ENCODE data around the gene FAT1.
A peak's percentile ranks its signal among the peaks of the same experiment; 100 is the strongest.

FAT1 gene

GRCh38 chr4:186722796-186723291 lies 812 bp downstream of the FAT1 start:
- peaks cover 4% of the 10 kb centered on the region; the same call in 1 of the 2 replicates for H3K4me1 ChIP-seq (ENCODE audit: insufficient read depth, low read length)
- peaks cover 6% of the 10 kb centered on the region; the same call in 1 of the 2 replicates for H3K9me3 ChIP-seq (ENCODE audit: control insufficient read depth, insufficient read depth, low read length)
- peak overlapping the region; percentile 86 for H3K9ac ChIP-seq (ENCODE audit: low read depth, low read length)
- no peaks in the 10 kb centered on the region for H3K36me3 ChIP-seq (ENCODE audit: insufficient read depth, low read length)

GRCh38 chr4:186719925-186720694 lies 3.5 kb downstream of the FAT1 start:
- no peaks in the 10 kb centered on the region; the same call in 1 of the 2 replicates for H3K36me3 ChIP-seq (ENCODE audit: insufficient read depth, low read length)
- H3K4me1 ChIP-seq (ENCODE audit: insufficient read depth, low read length), result peaks cover 8% of the 10 kb centered on the region; the same call in 1 of the 2 replicates
- no peak overlapping the region for H3K9ac ChIP-seq (ENCODE audit: low read depth, low read length)
- peaks cover 6% of the 10 kb centered on the region; the same call in 1 of the 2 replicates for H3K9me3 ChIP-seq (ENCODE audit: control insufficient read depth, insufficient read depth, low read length)

GRCh38 chr4:186717556-186717955 lies 6.1 kb downstream of the FAT1 start:
- Histone ChIP-seq H3K36me3 (ENCODE audit: insufficient read depth, low read length) (no peaks in the 10 kb centered on the region; the same call in 1 of the 2 replicates), H3K4me1 (ENCODE audit: insufficient read depth, low read length) (peaks cover 17% of the 10 kb centered on the region; the same call in 1 of the 2 replicates), H3K9me3 (ENCODE audit: control insufficient read depth, insufficient read depth, low read length) (peaks cover 6% of the 10 kb centered on the region; the same call in 1 of the 2 replicates), H3K9ac (ENCODE audit: low read depth, low read length) (no peak overlapping the region)

GRCh38 chr4:186715077-186715476 lies 8.6 kb downstream of the FAT1 start:
- H3K9me3 ChIP-seq (ENCODE audit: control insufficient read depth, insufficient read depth, low read length), result peaks cover 6% of the 10 kb centered on the region; the same call in 1 of the 2 replicates
- no peaks in the 10 kb centered on the region; the same call in 1 of the 2 replicates for H3K36me3 ChIP-seq (ENCODE audit: insufficient read depth, low read length)
- H3K4me1 ChIP-seq (ENCODE audit: insufficient read depth, low read length), result peaks cover 17% of the 10 kb centered on the region; the same call in 1 of the 2 replicates
- no peak overlapping the region for H3K9ac ChIP-seq (ENCODE audit: low read depth, low read length)

GRCh38 chr4:186714006-186714675 lies 9.5 kb downstream of the FAT1 start:
- Histone ChIP-seq H3K9me3 (ENCODE audit: control insufficient read depth, insufficient read depth, low read length) (no peaks in the 10 kb centered on the region; the same call in 1 of the 2 replicates), H3K36me3 (ENCODE audit: insufficient read depth, low read length) (no peaks in the 10 kb centered on the region; the same call in 1 of the 2 replicates), H3K9ac (ENCODE audit: low read depth, low read length) (no peak overlapping the region), H3K4me1 (ENCODE audit: insufficient read depth, low read length) (peaks cover 17% of the 10 kb centered on the region; the same call in 1 of the 2 replicates)

- peaks cover 10% of the 10 kb centered on the region for H3K36me3 ChIP-seq (ENCODE audit: insufficient read depth, low read length)
- H3K9me3 ChIP-seq (ENCODE audit: control insufficient read depth, insufficient read depth, low read length), result no peaks in the 10 kb centered on the region
- peaks cover 17% of the 10 kb centered on the region; the same call in 1 of the 2 replicates for H3K4me1 ChIP-seq (ENCODE audit: insufficient read depth, low read length)
- H3K9ac ChIP-seq (ENCODE audit: low read depth, low read length), result no peak overlapping the region
These were observed 11.0 kb downstream of the FAT1 start for GRCh38 chr4:186712690-186713089.

GRCh38 chr4:186710521-186711119 lies 13.0 kb downstream of the FAT1 start:
- no peaks in the 10 kb centered on the region for H3K9me3 ChIP-seq (ENCODE audit: control insufficient read depth, insufficient read depth, low read length)
- H3K36me3 ChIP-seq (ENCODE audit: insufficient read depth, low read length), result peaks cover 20% of the 10 kb centered on the region
- no peak overlapping the region for H3K9ac ChIP-seq (ENCODE audit: low read depth, low read length)
- peaks cover 12% of the 10 kb centered on the region; the same call in 1 of the 2 replicates for H3K4me1 ChIP-seq (ENCODE audit: insufficient read depth, low read length)

- H3K9me3 ChIP-seq (ENCODE audit: control insufficient read depth, insufficient read depth, low read length), result no peaks in the 10 kb centered on the region
- H3K9ac ChIP-seq (ENCODE audit: low read depth, low read length), result no peak overlapping the region
- H3K4me1 ChIP-seq (ENCODE audit: insufficient read depth, low read length), result peaks cover 9% of the 10 kb centered on the region; the same call in 1 of the 2 replicates
- peaks cover 25% of the 10 kb centered on the region for H3K36me3 ChIP-seq (ENCODE audit: insufficient read depth, low read length)
These were observed 14.1 kb downstream of the FAT1 start for GRCh38 chr4:186709517-186709916.

GRCh38 chr4:186708554-186708953 lies 15.1 kb downstream of the FAT1 start:
- no peaks in the 10 kb centered on the region for H3K9me3 ChIP-seq (ENCODE audit: control insufficient read depth, insufficient read depth, low read length)
- H3K4me1 ChIP-seq (ENCODE audit: insufficient read depth, low read length), result peaks cover 9% of the 10 kb centered on the region; the same call in 1 of the 2 replicates
- H3K36me3 ChIP-seq (ENCODE audit: insufficient read depth, low read length), result peaks cover 25% of the 10 kb centered on the region
- H3K9ac ChIP-seq (ENCODE audit: low read depth, low read length), result no peak overlapping the region

GRCh38 chr4:186707996-186708395 lies 15.7 kb downstream of the FAT1 start:
- H3K36me3 ChIP-seq (ENCODE audit: insufficient read depth, low read length), result peaks cover 25% of the 10 kb centered on the region
- no peaks in the 10 kb centered on the region for H3K9me3 ChIP-seq (ENCODE audit: control insufficient read depth, insufficient read depth, low read length)
- peaks cover 5% of the 10 kb centered on the region for H3K4me1 ChIP-seq (ENCODE audit: insufficient read depth, low read length)
- no peak overlapping the region for H3K9ac ChIP-seq (ENCODE audit: low read depth, low read length)

- Histone ChIP-seq H3K4me1 (ENCODE audit: insufficient read depth, low read length) (peaks cover 5% of the 10 kb centered on the region; the same call in 1 of the 2 replicates), H3K9me3 (ENCODE audit: control insufficient read depth, insufficient read depth, low read length) (no peaks in the 10 kb centered on the region), H3K9ac (ENCODE audit: low read depth, low read length) (no peak overlapping the region), H3K36me3 (ENCODE audit: insufficient read depth, low read length) (peaks cover 25% of the 10 kb centered on the region)
These were observed 16.1 kb downstream of the FAT1 start for GRCh38 chr4:186707574-186707973.

GRCh38 chr4:186704057-186704456 lies 19.6 kb downstream of the FAT1 start:
- Histone ChIP-seq H3K9me3 (ENCODE audit: control insufficient read depth, insufficient read depth, low read length) (no peaks in the 10 kb centered on the region), H3K4me1 (ENCODE audit: insufficient read depth, low read length) (peaks cover 30% of the 10 kb centered on the region), H3K36me3 (ENCODE audit: insufficient read depth, low read length) (peaks cover 25% of the 10 kb centered on the region), H3K9ac (ENCODE audit: low read depth, low read length) (no peak overlapping the region)

- H3K9ac ChIP-seq (ENCODE audit: low read depth, low read length), result no peak overlapping the region
- H3K4me1 ChIP-seq (ENCODE audit: insufficient read depth, low read length), result peaks cover 30% of the 10 kb centered on the region
- no peaks in the 10 kb centered on the region for H3K9me3 ChIP-seq (ENCODE audit: control insufficient read depth, insufficient read depth, low read length)
- peaks cover 20% of the 10 kb centered on the region for H3K36me3 ChIP-seq (ENCODE audit: insufficient read depth, low read length)
These were observed 20.1 kb downstream of the FAT1 start for GRCh38 chr4:186703510-186703909.

- peaks cover 30% of the 10 kb centered on the region for H3K4me1 ChIP-seq (ENCODE audit: insufficient read depth, low read length)
- H3K36me3 ChIP-seq (ENCODE audit: insufficient read depth, low read length), result peaks cover 17% of the 10 kb centered on the region
- no peaks in the 10 kb centered on the region for H3K9me3 ChIP-seq (ENCODE audit: control insufficient read depth, insufficient read depth, low read length)
These were observed 20.7 kb downstream of the FAT1 start for GRCh38 chr4:186702940-186703339.

More at GRCh38 chr4:186702940-186703339, 20.7 kb downstream of the FAT1 start:
- no peak overlapping the region for H3K9ac ChIP-seq (ENCODE audit: low read depth, low read length)
